ENCODE data around the gene GPR161.

- TF ChIP-seq CTCF (IDR thresholded peaks at IDR 0.05 in 2 of 3, conservative IDR thresholded peaks at IDR 0.05 in 1 of 3; ENCODE audit: borderline replicate concordance in 1 of 3, insufficient read depth in 1 of 3, low read depth in 2 of 3, low read length in 2 of 3), result no peak
- TF ChIP-seq ZFX (IDR thresholded peaks at IDR 0.05), result no peak
- TF ChIP-seq POLR2A (IDR thresholded peaks at IDR 0.05; ENCODE audit: borderline replicate concordance, extremely low read depth, insufficient read depth, insufficient read length), result no peak
- no peak for TF ChIP-seq MAX (IDR thresholded peaks at IDR 0.05)
- TF ChIP-seq CEBPB (IDR thresholded peaks at IDR 0.05; ENCODE audit: low read depth), result no peak
- no peak for TF ChIP-seq YY1 (IDR thresholded peaks at IDR 0.05; ENCODE audit: extremely low read depth, insufficient replicate concordance, low read depth, low read length)
- TF ChIP-seq REST (IDR thresholded peaks at IDR 0.05; ENCODE audit: low read depth), result no peak
- TF ChIP-seq ATF3 (IDR thresholded peaks at IDR 0.05), result no peak
Observed at GRCh38 chr1:168161459-168161858, 24.7 kb upstream of the GPR161 start.
